Posterior cingulate gyrus (tissue), 11 donors: ENCODE results near the gene AAMP.
A peak's percentile ranks its signal among the peaks of the same experiment; 100 is the strongest.

Experiments
- DNase-seq, 10 donors: peaks; one replicate each; pipeline versions ENCODE4 v3.0.0 to v3.0.0-alpha.2; 2020 to 2021; ENCODE audit warnings: mixed read lengths in 3 of 10
- intact Hi-C: fragments of 100-400 bp; cut with DNase I; formaldehyde crosslinking; loops from one replicate; pipeline ENCODE4 v1.15.1; 2023

Gene AAMP

GRCh38 chr2:218263817-218264641 lies 5.9 kb downstream of the AAMP start:
- peak in 1 of 10 donors; percentile 55 for DNase-seq
- intact Hi-C loops = no loop called here

- peak in 2 of 10 donors; percentile 77 to 82 for DNase-seq
- intact Hi-C loops = no loop called here
Measured at GRCh38 chr2:218262631-218263586, 7.0 kb downstream of the AAMP start.

GRCh38 chr2:218262237-218262600 lies 7.7 kb downstream of the AAMP start:
- intact Hi-C loops = no loop called here
- DNase-seq = no peak

GRCh38 chr2:218261423-218262236 lies 8.3 kb downstream of the AAMP start:
- intact Hi-C loops = no loop called here
- DNase-seq = peak in 2 of 10 donors; percentile 44 to 51

GRCh38 chr2:218260742-218261422 lies 9.1 kb downstream of the AAMP start, which contains the start of gene GPBAR1:
TSS of gene GPBAR1 (plus strand) at chr2:218261015. CDS start at chr2:218262725, 1,710 bp downstream.
- intact Hi-C loops = no loop called here
- DNase-seq = peak in 2 of 10 donors; percentile 61 to 65

- DNase-seq = peak in 2 of 10 donors; percentile 2 to 27
- intact Hi-C loops = no loop called here
Measured at GRCh38 chr2:218260166-218260565, 9.8 kb downstream of the AAMP start.

GRCh38 chr2:218259099-218259961 lies 10.6 kb downstream of the AAMP start:
- intact Hi-C loops = no loop called here
- DNase-seq = peak in 6 of 10 donors; percentile 42 to 92 (median 69)

- peak in 2 of 10 donors; percentile 18 to 55 for DNase-seq
- intact Hi-C loops = no loop called here
Measured at GRCh38 chr2:218257390-218257981, 12.5 kb downstream of the AAMP start.

GRCh38 chr2:218256612-218257350 lies 13.2 kb downstream of the AAMP start:
- intact Hi-C loops = no loop called here
- DNase-seq = peak in 2 of 10 donors; percentile 25 to 32

GRCh38 chr2:218255446-218255845 lies 14.5 kb downstream of the AAMP start:
- intact Hi-C loops = no loop called here
- peak in 1 of 10 donors; percentile 5 for DNase-seq

- peak in 1 of 10 donors; percentile 22 for DNase-seq
- intact Hi-C loops = no loop called here
Measured at GRCh38 chr2:218253232-218253625, 16.7 kb downstream of the AAMP start.

- DNase-seq = peak in 3 of 10 donors; percentile 37 to 88 (median 85)
- intact Hi-C loops = no loop called here
Measured at GRCh38 chr2:218252509-218253231, 17.3 kb downstream of the AAMP start.

GRCh38 chr2:218249691-218250090 lies 20.2 kb downstream of the AAMP start:
- intact Hi-C loops = no loop called here
- no peak for DNase-seq

- intact Hi-C loops = no loop called here
- no peak for DNase-seq
Measured at GRCh38 chr2:218245214-218245613, 24.7 kb downstream of the AAMP start.

- no peak for DNase-seq
- intact Hi-C loops = no loop called here
Measured at GRCh38 chr2:218244665-218245064, 25.3 kb downstream of the AAMP start.

- DNase-seq = no peak
- intact Hi-C loops = no loop called here
Measured at GRCh38 chr2:218244204-218244603, 25.7 kb downstream of the AAMP start.

- intact Hi-C loops = no loop called here
Measured at GRCh38 chr2:218238887-218239286, 31.1 kb downstream of the AAMP start.

More at GRCh38 chr2:218238887-218239286, 31.1 kb downstream of the AAMP start:
- no peak for DNase-seq
